Stimulated activated CD4-positive, alpha-beta T cell treated with anti-CD3 and anti-CD28 coated beads, Interleukin-2, amount 100 ng/mL, for 4 hours (primary cell): Measurements from ENCODE around the gene EDEM1.
"Not testable (repeated sequence)": the region's sequence is repeated elsewhere in the genome, so short reads cannot be mapped to it uniquely, and the experiment has no call there.

Experiments
- DNase-seq: peaks from one replicate; pipeline ENCODE4 v3.0.0-alpha.2; 2020; ENCODE audit warnings: low read depth

Gene EDEM1

DNA sequence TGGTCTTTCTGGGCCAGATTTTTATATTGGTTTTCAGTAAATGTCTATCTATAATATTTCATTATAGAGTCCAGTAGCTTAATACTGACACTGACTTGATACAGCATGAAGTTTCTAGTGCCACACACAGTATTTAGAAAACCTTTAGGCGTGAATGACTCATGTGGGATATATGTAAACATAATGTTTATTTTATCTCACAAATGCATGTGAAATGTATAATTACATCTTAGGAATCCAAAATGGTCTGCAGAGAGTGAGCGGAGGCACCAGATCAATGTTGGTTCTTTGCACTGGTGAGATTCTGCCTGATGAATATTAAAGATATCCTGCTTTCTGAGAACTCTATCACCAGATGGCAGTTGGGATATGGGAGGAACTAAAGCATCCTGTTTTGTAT lies 8.5 kb upstream of the EDEM1 start:
- DNase-seq = not testable (repeated sequence)

DNA sequence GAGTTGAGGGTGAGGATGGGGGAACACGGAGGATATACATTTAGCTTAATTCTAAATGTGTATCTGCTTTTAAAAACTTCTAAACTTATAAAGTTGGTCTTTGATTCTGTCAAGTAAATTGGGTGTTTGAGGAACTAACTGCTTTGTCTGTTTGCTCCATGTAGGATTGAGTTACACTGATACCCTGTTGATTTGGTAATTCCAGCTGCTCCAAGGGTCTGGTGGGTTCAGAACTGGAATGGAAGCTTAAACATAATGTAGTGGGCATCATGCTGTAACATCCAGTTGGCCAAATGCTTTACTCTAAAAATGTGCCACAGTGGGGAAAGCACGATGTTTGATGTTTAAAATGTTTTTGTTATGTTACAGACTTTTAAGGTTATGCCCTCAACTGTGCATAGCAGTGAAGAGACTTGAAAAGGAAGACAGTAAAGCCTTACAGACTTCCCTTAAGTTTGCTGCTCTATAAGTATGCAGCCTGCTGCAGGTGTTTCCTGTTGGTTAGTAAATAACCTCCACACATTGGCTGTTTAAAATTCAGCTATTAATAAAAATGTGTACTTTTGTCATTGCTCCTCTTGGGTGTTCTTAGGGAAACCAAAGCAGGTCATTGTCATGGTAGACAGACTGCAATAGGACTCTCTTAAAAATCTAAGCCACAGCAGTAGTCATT lies 5.9 kb upstream of the EDEM1 start:
- no peak for DNase-seq

- not testable (repeated sequence) for DNase-seq
These were observed 3.8 kb upstream of the EDEM1 start for GRCh38 chr3:5183714-5184113.

- DNase-seq = no peak
These were observed 3.0 kb upstream of the EDEM1 start for GRCh38 chr3:5184499-5184898.

DNA sequence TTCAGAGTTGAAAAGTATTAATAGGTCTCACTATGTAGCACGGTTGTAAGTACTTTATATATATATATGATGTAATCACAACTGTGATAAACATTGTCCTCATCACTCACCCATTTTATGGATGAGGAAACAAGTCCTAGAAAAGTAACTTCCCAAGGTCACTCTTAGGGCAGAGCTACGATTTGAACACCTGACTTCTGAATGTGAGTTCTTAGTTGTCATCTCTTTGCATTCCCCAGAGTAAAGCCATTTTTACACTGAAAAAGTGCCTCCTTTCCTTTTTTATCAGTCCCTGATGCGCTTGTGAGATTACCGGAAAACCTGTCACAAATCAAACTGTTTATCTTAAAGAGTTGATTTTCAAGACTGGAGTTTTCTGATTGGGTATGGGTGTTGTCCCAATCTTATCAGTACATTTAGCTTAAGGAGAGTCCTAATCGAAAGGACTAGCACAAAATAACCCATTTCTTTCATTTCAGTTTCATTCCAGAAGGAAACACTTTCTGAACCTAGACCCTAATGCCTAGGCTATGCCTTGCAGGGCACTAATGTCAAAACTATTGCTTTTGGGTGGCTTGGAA lies 2.3 kb upstream of the EDEM1 start:
- no peak for DNase-seq

DNA sequence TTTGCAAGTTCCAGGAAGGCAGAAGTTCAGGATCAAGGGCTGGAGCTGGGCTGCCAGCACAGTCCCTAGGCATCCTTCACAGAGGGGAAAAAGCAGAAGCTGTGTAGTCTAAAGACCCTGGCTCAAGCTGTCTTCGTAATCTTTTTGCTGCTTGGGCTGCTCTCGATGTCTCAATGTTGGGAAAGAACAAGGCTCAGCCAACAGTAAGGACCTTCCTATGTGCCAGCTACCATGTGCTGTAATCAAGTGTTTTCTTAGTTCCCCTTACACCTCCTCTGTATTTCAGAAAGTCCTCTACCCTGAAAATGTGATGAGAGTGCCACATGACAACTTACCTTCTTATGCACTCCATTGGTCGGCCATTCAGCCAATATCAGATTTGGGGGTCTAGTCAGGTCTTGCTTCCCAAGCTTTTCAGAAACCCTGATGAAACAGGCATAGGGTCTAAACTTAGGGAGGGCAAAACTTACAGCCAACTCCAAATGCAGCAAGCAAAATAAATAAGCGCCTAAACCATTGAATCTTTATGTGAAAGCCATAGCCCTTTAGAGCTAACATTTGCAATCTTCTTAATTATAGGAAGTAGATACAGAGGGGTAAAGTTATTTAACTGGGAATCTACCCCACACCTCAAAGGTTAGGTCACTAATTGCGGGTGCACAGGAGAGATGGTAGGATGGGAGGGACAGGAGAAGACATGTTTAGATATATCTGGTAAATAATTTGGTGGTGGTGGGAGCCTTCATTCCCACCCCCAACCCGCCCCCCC lies 1.2 kb upstream of the EDEM1 start:
- DNase-seq = no peak

GRCh38 chr3:5186858-5187155 lies 700 bp upstream of the EDEM1 start:
- no peak for DNase-seq

GRCh38 chr3:5187920-5188418 lies 462 bp downstream of the EDEM1 start:
- DNase-seq = no peak

GRCh38 chr3:5188419-5189221 lies 1.1 kb downstream of the EDEM1 start:
- DNase-seq = peak; percentile 37

DNA sequence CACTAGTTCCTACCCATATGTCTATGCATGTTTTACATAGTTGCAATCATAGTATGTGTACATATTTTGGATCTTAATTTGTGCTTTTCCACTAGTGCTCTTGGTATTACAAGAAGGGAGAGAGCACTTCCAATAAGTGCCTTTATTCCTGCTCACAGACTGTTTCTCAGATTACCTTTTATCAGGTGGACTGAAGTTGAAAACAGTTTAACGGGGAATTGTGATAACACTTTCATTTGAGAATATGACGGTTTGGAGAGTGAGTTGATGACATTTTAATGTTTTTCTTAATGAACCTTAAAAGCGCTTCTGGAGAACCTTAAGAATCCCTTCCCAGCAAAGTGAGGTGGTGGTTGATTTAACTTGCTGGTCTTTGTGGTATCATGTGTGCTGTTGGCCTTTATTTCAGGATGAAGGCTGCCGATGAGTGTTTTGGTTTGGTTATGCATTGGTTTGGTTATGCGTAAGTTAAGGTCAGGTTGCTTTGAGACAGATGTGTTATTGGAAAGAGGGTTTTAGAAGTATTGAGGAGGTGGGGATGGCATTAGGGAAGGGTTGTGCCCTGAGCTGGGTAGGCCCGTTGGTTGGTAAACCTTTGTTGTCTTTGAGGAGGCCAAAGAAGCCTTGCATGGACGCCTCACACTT lies 2.8 kb downstream of the EDEM1 start:
- no peak for DNase-seq

GRCh38 chr3:5191555-5192304 lies 4.2 kb downstream of the EDEM1 start:
- DNase-seq = no peak

DNA sequence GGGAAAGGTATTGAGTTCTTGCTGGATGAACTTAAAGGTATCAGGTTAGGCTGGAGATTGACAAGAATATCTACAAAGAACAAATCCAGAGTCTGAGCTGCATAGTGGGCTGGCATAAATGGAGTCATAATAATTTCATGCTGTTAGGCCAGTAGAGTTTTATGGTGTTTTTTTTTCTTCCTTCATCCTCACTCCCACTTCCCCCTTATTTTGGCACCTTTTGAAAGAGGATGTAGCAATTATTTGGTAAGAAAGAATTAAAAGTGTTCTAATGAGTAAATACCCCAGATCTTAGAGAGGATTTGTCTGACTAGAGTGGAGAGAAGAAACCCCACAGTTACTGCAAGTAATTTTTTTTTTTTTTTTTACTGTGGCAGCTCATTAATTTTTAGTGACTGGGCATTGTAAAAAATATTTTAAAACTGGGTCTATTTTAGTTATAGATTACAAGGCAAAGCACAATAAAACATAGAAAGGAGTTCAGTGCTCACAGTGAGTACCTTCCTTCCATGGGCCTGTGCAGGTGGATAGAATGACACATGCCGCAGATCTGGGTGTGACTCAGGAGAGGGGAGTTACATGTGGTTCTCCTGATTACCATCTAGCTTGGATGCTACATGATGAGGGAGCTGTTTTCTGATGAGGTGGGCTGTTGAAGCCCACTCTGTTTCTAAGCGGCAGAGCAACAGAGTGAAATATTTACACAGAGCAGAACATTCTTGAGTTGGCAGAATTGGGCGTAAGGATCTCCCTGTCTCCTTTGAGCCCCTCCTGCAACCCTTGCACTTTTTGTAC lies 5.3 kb downstream of the EDEM1 start:
- peak; percentile 27 for DNase-seq

DNA sequence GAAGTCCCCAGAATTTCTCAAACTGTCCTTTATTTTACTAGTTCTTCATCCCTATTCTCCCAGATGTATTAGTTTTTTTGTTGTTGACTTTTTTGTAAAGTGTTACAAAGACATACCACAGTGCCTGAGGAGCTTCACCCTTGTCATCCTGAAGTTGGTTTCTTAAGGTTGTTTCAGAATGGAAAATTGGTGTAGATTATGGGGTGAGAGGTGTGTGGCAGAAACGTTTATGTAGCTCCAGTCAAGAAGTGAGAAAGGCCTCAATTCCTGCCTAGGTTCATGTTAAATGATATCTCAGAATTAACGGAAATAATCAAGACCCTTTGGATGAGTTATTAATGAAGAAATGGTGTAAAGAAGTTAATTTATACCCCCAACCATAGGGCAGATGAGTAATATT lies 6.8 kb downstream of the EDEM1 start:
- DNase-seq = no peak

DNA sequence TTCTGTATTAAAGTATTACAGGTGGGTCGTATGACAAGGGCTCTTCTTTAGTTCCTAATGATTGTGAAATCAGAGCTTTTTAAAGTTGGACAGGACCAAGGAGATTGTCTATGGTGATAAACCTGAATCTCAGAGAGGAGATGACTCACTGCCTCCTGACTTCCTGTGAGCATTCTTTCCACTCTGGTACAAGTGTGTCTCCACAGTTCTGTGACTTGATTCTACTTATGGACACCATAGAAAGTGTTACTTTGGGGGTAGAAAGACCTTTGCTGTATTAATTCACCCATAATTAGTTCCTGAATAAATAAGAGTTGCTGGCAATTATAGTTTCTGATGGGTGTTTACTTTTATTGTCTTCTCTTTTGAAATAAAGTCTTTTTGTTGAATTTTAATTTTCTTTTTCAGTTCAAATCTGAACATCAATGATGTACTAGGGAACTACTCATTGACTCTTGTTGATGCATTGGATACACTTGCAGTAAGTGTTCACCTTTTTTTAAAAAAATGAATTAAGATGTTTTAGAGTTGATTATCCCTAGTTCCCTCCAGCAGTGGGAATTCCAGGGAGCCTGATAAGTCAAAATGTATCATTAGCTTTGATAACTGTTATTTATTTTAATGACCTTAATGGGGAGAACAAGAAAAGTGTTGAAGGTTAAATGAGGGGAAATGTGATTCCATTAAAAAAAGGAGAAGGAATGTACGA lies 7.4 kb downstream of the EDEM1 start:
- peak; percentile 36 for DNase-seq

DNA sequence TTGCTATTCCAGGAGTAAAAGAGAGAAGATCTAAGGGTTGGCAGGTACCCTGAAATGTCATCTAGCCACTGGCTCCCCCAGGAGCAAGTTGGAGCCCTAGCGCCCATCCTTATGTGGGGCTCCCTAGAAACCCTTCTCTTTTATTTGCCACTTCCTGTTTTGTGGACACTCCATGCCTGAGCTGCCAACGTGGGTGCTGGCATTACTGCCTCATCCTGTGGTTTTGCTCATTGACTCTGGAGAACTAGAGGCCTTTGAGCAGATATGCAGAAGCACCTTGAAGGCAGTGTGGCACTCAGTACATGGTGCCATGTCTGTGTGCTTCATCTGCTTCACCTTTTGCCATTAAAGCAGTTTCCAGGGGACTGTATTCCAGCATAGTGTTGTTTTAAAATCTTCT lies 8.1 kb downstream of the EDEM1 start:
- DNase-seq = no peak

GRCh38 chr3:5197022-5197421 lies 9.5 kb downstream of the EDEM1 start:
- no peak for DNase-seq

- DNase-seq = no peak
These were observed 10.2 kb downstream of the EDEM1 start for GRCh38 chr3:5197470-5198312.

DNA sequence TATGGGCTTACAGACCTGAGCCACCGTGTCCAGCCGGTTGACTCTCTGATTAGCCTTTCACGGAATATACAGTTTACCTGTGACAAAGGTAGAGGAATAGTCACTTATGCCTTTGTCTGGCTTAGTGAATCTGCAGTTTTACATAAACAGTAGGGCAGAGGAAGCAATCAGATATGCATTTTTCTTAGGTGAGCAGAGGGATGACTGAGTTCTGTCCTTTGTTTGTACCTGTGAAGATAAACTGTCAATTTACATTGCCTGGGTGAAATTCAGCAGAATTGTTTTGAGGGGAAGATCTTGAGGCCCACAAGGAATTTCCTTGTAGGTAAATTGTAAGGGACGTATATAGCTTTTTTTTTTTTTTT lies 10.8 kb downstream of the EDEM1 start:
- DNase-seq = no peak
